HepG2 (cell line): ENCODE measurements around the gene MICAL3.

Source experiments
- CBFB ChIP-seq: sonication (generic); formaldehyde crosslinking; IDR thresholded peaks from 2 replicates; pipeline ENCODE4 v1.4.0; 2020; ENCODE audit warnings: missing genetic modification reagents
- KDM5A ChIP-seq: fragments of 200-600 bp; sonication (generic); IDR thresholded peaks from 2 replicates; pipeline ENCODE4 v1.7.0; 2018; ENCODE audit warnings: antibody characterized with exemption, mild to moderate bottlenecking, low read length, borderline replicate concordance
- ZNF782 ChIP-seq: sonication (generic); formaldehyde crosslinking; IDR thresholded peaks from 2 replicates; pipeline ENCODE4 v1.4.0; 2020; ENCODE audit warnings: missing genetic modification reagents, mild to moderate bottlenecking, borderline replicate concordance
- TF ChIP-seq, protein P1 (sequence below): sonication (generic); formaldehyde crosslinking; IDR thresholded peaks from 2 replicates; pipeline ENCODE4 v1.5.0; 2020; ENCODE audit warnings: mild to moderate bottlenecking, missing genetic modification reagents, moderate library complexity

DNA sequence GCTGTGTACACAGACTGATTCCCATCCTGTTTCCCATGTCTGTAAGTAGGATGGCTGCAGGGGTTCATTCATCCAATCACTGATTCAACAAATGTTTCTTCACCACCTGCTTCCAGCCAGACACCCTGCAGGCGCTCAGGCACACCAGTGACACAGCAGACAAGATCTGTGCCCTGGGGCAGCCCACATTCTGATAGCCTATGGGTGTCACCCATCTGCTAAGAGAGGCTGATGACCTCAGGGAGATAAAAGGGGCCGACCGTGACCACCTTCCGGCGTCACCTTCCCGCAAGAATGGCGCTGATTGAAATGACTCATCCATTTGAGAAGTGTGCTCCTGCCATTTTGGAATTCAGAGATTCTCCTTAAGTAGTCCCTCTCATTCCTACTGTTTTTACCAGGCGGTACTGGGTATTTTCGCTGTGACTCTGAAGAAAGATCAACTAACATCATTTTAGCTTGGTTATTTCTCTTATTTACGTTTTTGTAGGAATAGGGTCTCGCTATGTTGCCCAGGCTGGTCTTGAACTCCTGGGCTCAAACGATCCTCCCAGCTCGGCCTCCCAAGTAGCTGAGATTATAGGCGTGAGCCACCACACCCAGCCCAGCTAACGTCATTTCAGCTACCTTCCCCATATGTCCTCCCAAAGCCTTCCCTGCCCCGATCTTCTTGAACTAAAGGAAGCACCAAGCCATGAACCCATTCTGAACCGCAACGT, 176.8 kb downstream of the MICAL3 start:
- TF ChIP-seq, protein P1, sequence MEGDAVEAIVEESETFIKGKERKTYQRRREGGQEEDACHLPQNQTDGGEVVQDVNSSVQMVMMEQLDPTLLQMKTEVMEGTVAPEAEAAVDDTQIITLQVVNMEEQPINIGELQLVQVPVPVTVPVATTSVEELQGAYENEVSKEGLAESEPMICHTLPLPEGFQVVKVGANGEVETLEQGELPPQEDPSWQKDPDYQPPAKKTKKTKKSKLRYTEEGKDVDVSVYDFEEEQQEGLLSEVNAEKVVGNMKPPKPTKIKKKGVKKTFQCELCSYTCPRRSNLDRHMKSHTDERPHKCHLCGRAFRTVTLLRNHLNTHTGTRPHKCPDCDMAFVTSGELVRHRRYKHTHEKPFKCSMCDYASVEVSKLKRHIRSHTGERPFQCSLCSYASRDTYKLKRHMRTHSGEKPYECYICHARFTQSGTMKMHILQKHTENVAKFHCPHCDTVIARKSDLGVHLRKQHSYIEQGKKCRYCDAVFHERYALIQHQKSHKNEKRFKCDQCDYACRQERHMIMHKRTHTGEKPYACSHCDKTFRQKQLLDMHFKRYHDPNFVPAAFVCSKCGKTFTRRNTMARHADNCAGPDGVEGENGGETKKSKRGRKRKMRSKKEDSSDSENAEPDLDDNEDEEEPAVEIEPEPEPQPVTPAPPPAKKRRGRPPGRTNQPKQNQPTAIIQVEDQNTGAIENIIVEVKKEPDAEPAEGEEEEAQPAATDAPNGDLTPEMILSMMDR (CRISPR knock-in tag): no peak
- TF ChIP-seq KDM5A (no peak), CBFB (CRISPR knock-in tag) (no peak), ZNF782 (no peak)
